K562 (cell line): ENCODE measurements around the gene HPS5. TPM values are rescaled to one million over a fixed set of nuclear protein-coding genes. Genes with fewer than 3 reads are reported as not detected.

Experiments used
- ATF2 ChIP-seq: sonication (generic); formaldehyde crosslinking; IDR thresholded peaks from 2 replicates; pipeline ENCODE4 v1.8.1; 2022; ENCODE audit warnings: missing genetic modification reagents
- CLOCK ChIP-seq: fragments of 250-450 bp; sonication (Bioruptor Pico); IDR thresholded peaks from 2 replicates; pipeline ENCODE4 v1.4.0; 2020; ENCODE audit warnings: mild to moderate bottlenecking, moderate library complexity, borderline replicate concordance
- DPF2 ChIP-seq: fragments of 450-650 bp; IDR thresholded peaks from 2 replicates; pipeline ENCODE4 v1.6.1; 2016
- GATA2 ChIP-seq: sonication (generic); formaldehyde crosslinking; IDR thresholded peaks from 2 replicates; pipeline ENCODE4 v1.4.0; 2020; ENCODE audit warnings: mild to moderate bottlenecking, missing genetic modification reagents
- KDM5B ChIP-seq: fragments of 200-600 bp; sonication (generic); IDR thresholded peaks from 2 replicates; pipeline ENCODE4 v1.6.1; 2012; ENCODE audit warnings: low read depth, mild to moderate bottlenecking, moderate library complexity, low read length, control low read depth, inconsistent platforms; ENCODE audit not compliant: insufficient replicate concordance
- POLR2H ChIP-seq: IDR thresholded peaks from 2 replicates; pipeline ENCODE4 v1.6.1; 2016; ENCODE audit warnings: missing genetic modification characterization, low read depth, mild to moderate bottlenecking, control low read depth, missing compliant biosample characterization, moderate library complexity
- RAD21 ChIP-seq, 2 experiments: fragments of 250-450 bp in 1 of 2; fragments of 450-650 bp in 1 of 2; sonication (Bioruptor Pico) in 1 of 2; formaldehyde crosslinking in 1 of 2; IDR thresholded peaks in 1 of 2; conservative IDR thresholded peaks in 1 of 2; 2 replicates each; pipeline versions ENCODE4 v1.4.0 to v1.8.0; 2020 to 2022; ENCODE audit warnings: mild to moderate bottlenecking in 2 of 2, moderate library complexity in 1 of 2
- RBBP5 ChIP-seq: fragments of 200-600 bp; sonication (generic); IDR thresholded peaks from 2 replicates; pipeline ENCODE4 v1.6.1; 2012; ENCODE audit warnings: borderline replicate concordance, mild to moderate bottlenecking, low read length, control low read depth, inconsistent platforms; ENCODE audit not compliant: insufficient read depth, poor library complexity, severe bottlenecking
- SMC3 ChIP-seq: conservative IDR thresholded peaks from 2 replicates; pipeline ENCODE4 v1.6.1; 2011; ENCODE audit warnings: low read depth, low read length, improper control_type of control experiment; ENCODE audit not compliant: insufficient read depth
- TAF7 ChIP-seq: fragments of 450-650 bp; IDR thresholded peaks from 2 replicates; pipeline ENCODE4 v1.6.1; 2016; ENCODE audit warnings: missing genetic modification characterization, missing compliant biosample characterization
- TEAD4 ChIP-seq, 2 experiments: sonication (generic) in 1 of 2; formaldehyde crosslinking in 1 of 2; IDR thresholded peaks; 2 replicates each; pipeline versions ENCODE4 v1.6.1 to v1.8.0; 2012 to 2022; ENCODE audit warnings: borderline replicate concordance in 1 of 2, inconsistent platforms in 1 of 2, low read length in 1 of 2, mild to moderate bottlenecking in 1 of 2, missing genetic modification reagents in 1 of 2
- TFE3 ChIP-seq: fragments of 450-650 bp; formaldehyde crosslinking; IDR thresholded peaks from 2 replicates; pipeline ENCODE4 v1.4.0; 2020; ENCODE audit warnings: mild to moderate bottlenecking, mixed read lengths
- TRIM24 ChIP-seq, 2 experiments: fragments of 450-650 bp; IDR thresholded peaks; 2 replicates each; pipeline ENCODE4 v1.6.1; 2016
- ZBED1 ChIP-seq: IDR thresholded peaks from 2 replicates; pipeline ENCODE4 v1.6.1; 2014
- ZNF316 ChIP-seq: fragments of 450-650 bp; IDR thresholded peaks from 2 replicates; pipeline ENCODE4 v1.6.1; 2016
- ZNF354B ChIP-seq: fragments of 250-450 bp; sonication (Bioruptor Pico); IDR thresholded peaks from 2 replicates; pipeline ENCODE4 v1.4.0; 2020
- ZNF668 ChIP-seq: fragments of 250-450 bp; sonication (Bioruptor Pico); IDR thresholded peaks from 2 replicates; pipeline ENCODE4 v1.8.0; 2022; ENCODE audit warnings: mild to moderate bottlenecking, inconsistent platforms
- ZNF76 ChIP-seq: fragments of 250-450 bp; sonication (Bioruptor Pico); IDR thresholded peaks from 2 replicates; pipeline ENCODE4 v1.4.0; 2020; ENCODE audit warnings: mild to moderate bottlenecking, moderate library complexity, borderline replicate concordance
- polyA plus RNA-seq, 8 experiments: library from polyadenylated mRNA; depleted of rRNA in 4 of 8; stranded (reverse) in 5 of 8; unstranded in 3 of 8; fragments of >200 nt; fragmentation: Nextera tagmentation in 2 of 8; fragmentation: Illumina TruSeq in 1 of 8; extraction: Ambion mirVana in 2 of 8; extraction: Trizol in 1 of 8; gene quantifications; 2 replicates each; pipeline versions ENCODE4 v1.2.1 to v1.2.3, GENCODE V29; 2011 to 2014; ENCODE audit warnings: inconsistent platforms in 1 of 8, missing spikeins in 1 of 8
- total RNA-seq, 7 experiments: library from RNA; depleted of rRNA in 6 of 7; stranded (reverse); fragments of >200 nt in 6 of 7; fragmentation: Illumina TruSeq in 2 of 7; extraction: Trizol in 2 of 7; gene quantifications; 2 replicates each; pipeline versions ENCODE4 v1.2.1 to v1.2.3, GENCODE V29; 2011 to 2021; ENCODE audit warnings: low replicate concordance in 1 of 7
- TF ChIP-seq, protein P1 (sequence below): IDR thresholded peaks from 2 replicates; pipeline ENCODE4 v1.6.1; 2016; ENCODE audit warnings: missing genetic modification characterization, missing compliant biosample characterization
- TF ChIP-seq, protein P2 (sequence below): sonication (generic); formaldehyde crosslinking; IDR thresholded peaks from 2 replicates; pipeline ENCODE4 v1.8.0; 2022; ENCODE audit warnings: mild to moderate bottlenecking, missing genetic modification reagents

The HPS5 gene
- total and polyA plus RNA-seq, 9 of the 15 experiments (the other 6 are each of a cell fraction or from before 2014, with no cell fraction given), result 12.2 to 28.1 (median 16.8) TPM

- no peak for TF ChIP-seq ATF2
- no peak for TF ChIP-seq CLOCK (CRISPR knock-in tag)
- peak; percentile 72 for TF ChIP-seq GATA2
- no peak for TF ChIP-seq TAF7 (tag)
- no peak for TF ChIP-seq RBBP5
- no peak for TF ChIP-seq TFE3 (CRISPR knock-in tag)
- TF ChIP-seq, protein P1, sequence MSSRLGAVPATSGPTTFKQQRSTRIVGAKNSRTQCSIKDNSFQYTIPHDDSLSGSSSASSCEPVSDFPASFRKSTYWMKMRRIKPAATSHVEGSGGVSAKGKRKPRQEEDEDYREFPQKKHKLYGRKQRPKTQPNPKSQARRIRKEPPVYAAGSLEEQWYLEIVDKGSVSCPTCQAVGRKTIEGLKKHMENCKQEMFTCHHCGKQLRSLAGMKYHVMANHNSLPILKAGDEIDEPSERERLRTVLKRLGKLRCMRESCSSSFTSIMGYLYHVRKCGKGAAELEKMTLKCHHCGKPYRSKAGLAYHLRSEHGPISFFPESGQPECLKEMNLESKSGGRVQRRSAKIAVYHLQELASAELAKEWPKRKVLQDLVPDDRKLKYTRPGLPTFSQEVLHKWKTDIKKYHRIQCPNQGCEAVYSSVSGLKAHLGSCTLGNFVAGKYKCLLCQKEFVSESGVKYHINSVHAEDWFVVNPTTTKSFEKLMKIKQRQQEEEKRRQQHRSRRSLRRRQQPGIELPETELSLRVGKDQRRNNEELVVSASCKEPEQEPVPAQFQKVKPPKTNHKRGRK (tag), result no peak
- peak; percentile 72; the same call in 1 of the 2 replicates for TF ChIP-seq SMC3
- TF ChIP-seq TEAD4 (IDR thresholded peaks at IDR 0.05; ENCODE audit: low read length), result no peak
- no peak for TF ChIP-seq TEAD4 (CRISPR knock-in tag; IDR thresholded peaks at IDR 0.05; ENCODE audit: borderline replicate concordance)
- TF ChIP-seq TRIM24 (IDR thresholded peaks at IDR 0.05), result no peak
- TF ChIP-seq KDM5B, result no peak
- no peak for TF ChIP-seq ZNF76 (CRISPR knock-in tag)
- TF ChIP-seq RAD21 (CRISPR knock-in tag; conservative IDR thresholded peaks at IDR 0.05 in 1 of 2, IDR thresholded peaks at IDR 0.05 in 1 of 2), result peak; percentile 60 to 85
- no peak for TF ChIP-seq POLR2H (tag)
- no peak for TF ChIP-seq ZNF316
- no peak for TF ChIP-seq DPF2
- TF ChIP-seq ZNF354B (CRISPR knock-in tag), result no peak
- TF ChIP-seq, protein P2, sequence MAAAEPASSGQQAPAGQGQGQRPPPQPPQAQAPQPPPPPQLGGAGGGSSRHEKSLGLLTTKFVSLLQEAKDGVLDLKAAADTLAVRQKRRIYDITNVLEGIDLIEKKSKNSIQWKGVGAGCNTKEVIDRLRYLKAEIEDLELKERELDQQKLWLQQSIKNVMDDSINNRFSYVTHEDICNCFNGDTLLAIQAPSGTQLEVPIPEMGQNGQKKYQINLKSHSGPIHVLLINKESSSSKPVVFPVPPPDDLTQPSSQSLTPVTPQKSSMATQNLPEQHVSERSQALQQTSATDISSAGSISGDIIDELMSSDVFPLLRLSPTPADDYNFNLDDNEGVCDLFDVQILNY (CRISPR knock-in tag), result no peak
- TF ChIP-seq ZBED1, result no peak
- no peak for TF ChIP-seq ZNF668 (CRISPR knock-in tag)
These were observed 78.1 kb downstream of the HPS5 start (continued) for GRCh38 chr11:18243783-18244362.
